MM.1S (cell line): Measurements from ENCODE around the gene B4GALNT3.

Experiments
- DNase-seq: peaks from one replicate; pipeline ENCODE4 v3.0.0-alpha.2; 2015
- H2AFZ ChIP-seq: fragments of 300-600 bp; sonication (generic); 2 replicates; pipeline ENCODE4 v1.6.0; 2016; ENCODE audit warnings: antibody characterized with exemption, low read length
- H3F3A ChIP-seq: fragments of 300-600 bp; sonication (generic); 2 replicates; pipeline ENCODE4 v1.6.1; 2016; ENCODE audit warnings: mild to moderate bottlenecking, antibody characterized with exemption, low read length, moderate library complexity, mixed read lengths; ENCODE audit not compliant: insufficient read depth
- H3K27ac ChIP-seq: fragments of 300-600 bp; sonication (generic); 2 replicates; pipeline ENCODE4 v1.5.1; 2016; ENCODE audit warnings: mild to moderate bottlenecking, low read length
- H3K27me3 ChIP-seq: fragments of 300-600 bp; sonication (generic); replicated peaks from 2 replicates; pipeline ENCODE4 v1.6.0; 2016; ENCODE audit warnings: low read length; ENCODE audit not compliant: insufficient read depth
- H3K36me3 ChIP-seq: fragments of 300-600 bp; sonication (generic); replicated peaks from 2 replicates; pipeline ENCODE4 v1.6.1; 2016; ENCODE audit warnings: mild to moderate bottlenecking, low read length, mixed read lengths; ENCODE audit not compliant: insufficient read depth
- H3K4me1 ChIP-seq: fragments of 300-600 bp; sonication (generic); 2 replicates; pipeline ENCODE4 v1.6.1; 2016; ENCODE audit warnings: low read length, mixed read lengths
- H3K4me2 ChIP-seq: fragments of 300-600 bp; sonication (generic); 2 replicates; pipeline ENCODE4 v1.6.0; 2016; ENCODE audit warnings: low read depth, low read length
- H3K4me3 ChIP-seq: fragments of 300-600 bp; sonication (generic); 2 replicates; pipeline ENCODE4 v1.5.1; 2016; ENCODE audit warnings: low read length, mixed read lengths
- H3K79me2 ChIP-seq: fragments of 300-600 bp; sonication (generic); 2 replicates; pipeline ENCODE4 v1.6.1; 2016; ENCODE audit warnings: mixed run types, low read length, mixed read lengths
- H3K9ac ChIP-seq: fragments of 300-600 bp; sonication (generic); 2 replicates; pipeline ENCODE4 v1.6.1; 2016; ENCODE audit warnings: low read length, mixed read lengths
- H3K9me2 ChIP-seq: fragments of 300-600 bp; sonication (generic); replicated peaks from 2 replicates; pipeline ENCODE4 v1.6.1; 2016; ENCODE audit warnings: mild to moderate bottlenecking, low read length, mixed read lengths; ENCODE audit not compliant: insufficient read depth
- H3K9me3 ChIP-seq: fragments of 300-600 bp; sonication (generic); replicated peaks from 2 replicates; pipeline ENCODE4 v1.6.1; 2016; ENCODE audit warnings: mild to moderate bottlenecking, low read length, mixed read lengths; ENCODE audit not compliant: insufficient read depth
- H4K20me1 ChIP-seq: fragments of 300-600 bp; sonication (generic); 2 replicates; pipeline ENCODE4 v1.6.1; 2016; ENCODE audit warnings: mild to moderate bottlenecking, low read length, moderate library complexity, mixed read lengths; ENCODE audit not compliant: insufficient read depth
- CTCF ChIP-seq: fragments of 300-600 bp; sonication (generic); IDR thresholded peaks from 2 replicates; pipeline ENCODE4 v1.5.1; 2016; ENCODE audit warnings: antibody characterized with exemption, low read length, mixed read lengths
- EZH2 ChIP-seq: fragments of 300-600 bp; sonication (generic); optimal IDR thresholded peaks from 2 replicates; pipeline ENCODE3; 2017; ENCODE audit warnings: low read depth, mild to moderate bottlenecking, antibody characterized with exemption, low read length, mixed read lengths
- EZH2phosphoT487 ChIP-seq: fragments of 300-600 bp; sonication (generic); IDR thresholded peaks from 2 replicates; pipeline ENCODE4 v1.6.1; 2018; ENCODE audit warnings: antibody characterized with exemption, low read length

Gene B4GALNT3

GRCh38 chr12:568486-568885 is 108.7 kb downstream of the B4GALNT3 start:
- H3K9ac ChIP-seq: no peak overlapping the region

GRCh38 chr12:569091-569676 is 109.4 kb downstream of the B4GALNT3 start:
- no peaks in the 10 kb centered on the region for H3K4me1 ChIP-seq
- H3K36me3 ChIP-seq: no peaks in the 10 kb centered on the region
- H3K27me3 ChIP-seq: no peaks in the 10 kb centered on the region
- H3K9me2 ChIP-seq: no peaks in the 10 kb centered on the region
- no peak overlapping the region for H3K9ac ChIP-seq
- no peaks in the 10 kb centered on the region for H3K9me3 ChIP-seq
- no peak overlapping the region for H3K27ac ChIP-seq
- H3K4me2 ChIP-seq: peak overlapping the region; percentile 94
- no peaks in the 10 kb centered on the region for H3K79me2 ChIP-seq
- no peak for DNase-seq
- no peaks in the 10 kb centered on the region for H3F3A ChIP-seq
- H3K4me3 ChIP-seq: peak overlapping the region; percentile 67
- H2AFZ ChIP-seq: peak overlapping the region; percentile 82; the same call in 1 of the 2 replicates
- TF ChIP-seq CTCF: no peak
- no peak for TF ChIP-seq EZH2
- TF ChIP-seq EZH2phosphoT487: no peak
- H4K20me1 ChIP-seq: no peaks in the 10 kb centered on the region

More at GRCh38 chr12:568486-568885, 108.7 kb downstream of the B4GALNT3 start:
- no peaks in the 10 kb centered on the region for H3K9me3 ChIP-seq
- no peaks in the 10 kb centered on the region for H4K20me1 ChIP-seq
- H3K4me2 ChIP-seq: no peak overlapping the region
- H3K9me2 ChIP-seq: no peaks in the 10 kb centered on the region
- no peaks in the 10 kb centered on the region for H3K4me1 ChIP-seq
- no peak for DNase-seq
- H3K79me2 ChIP-seq: no peaks in the 10 kb centered on the region
- H3K27ac ChIP-seq: no peak overlapping the region
- H2AFZ ChIP-seq: no peak overlapping the region
- H3F3A ChIP-seq: no peaks in the 10 kb centered on the region
- H3K27me3 ChIP-seq: no peaks in the 10 kb centered on the region
- H3K36me3 ChIP-seq: no peaks in the 10 kb centered on the region
- TF ChIP-seq EZH2 (no peak), CTCF (no peak), EZH2phosphoT487 (no peak)
- H3K4me3 ChIP-seq: no peak overlapping the region

GRCh38 chr12:569803-570434 is 110.2 kb downstream of the B4GALNT3 start:
- H4K20me1 ChIP-seq: no peaks in the 10 kb centered on the region
- no peaks in the 10 kb centered on the region for H3K9me2 ChIP-seq
- no peaks in the 10 kb centered on the region for H3F3A ChIP-seq
- no peaks in the 10 kb centered on the region for H3K79me2 ChIP-seq
- H3K4me1 ChIP-seq: no peaks in the 10 kb centered on the region
- H3K4me2 ChIP-seq: peak overlapping the region; percentile 94
- H3K36me3 ChIP-seq: no peaks in the 10 kb centered on the region
- H2AFZ ChIP-seq: peak overlapping the region; percentile 82
- TF ChIP-seq CTCF (peak; percentile 89), EZH2 (no peak)
- DNase-seq: peak; percentile 71
- no peaks in the 10 kb centered on the region for H3K9me3 ChIP-seq
- H3K4me3 ChIP-seq: peak overlapping the region; percentile 67
- H3K27ac ChIP-seq: no peak overlapping the region
- peak overlapping the region; percentile 20; the same call in 1 of the 2 replicates for H3K9ac ChIP-seq
- no peaks in the 10 kb centered on the region for H3K27me3 ChIP-seq
